ENCODE results near the gene FBLN1.

The FBLN1 gene

GRCh38 chr22:45504373-45505341 is 2.0 kb downstream of the FBLN1 start:
- no peak for DNase-seq (ENCODE audit: low read depth in 2 of 2)

DNA sequence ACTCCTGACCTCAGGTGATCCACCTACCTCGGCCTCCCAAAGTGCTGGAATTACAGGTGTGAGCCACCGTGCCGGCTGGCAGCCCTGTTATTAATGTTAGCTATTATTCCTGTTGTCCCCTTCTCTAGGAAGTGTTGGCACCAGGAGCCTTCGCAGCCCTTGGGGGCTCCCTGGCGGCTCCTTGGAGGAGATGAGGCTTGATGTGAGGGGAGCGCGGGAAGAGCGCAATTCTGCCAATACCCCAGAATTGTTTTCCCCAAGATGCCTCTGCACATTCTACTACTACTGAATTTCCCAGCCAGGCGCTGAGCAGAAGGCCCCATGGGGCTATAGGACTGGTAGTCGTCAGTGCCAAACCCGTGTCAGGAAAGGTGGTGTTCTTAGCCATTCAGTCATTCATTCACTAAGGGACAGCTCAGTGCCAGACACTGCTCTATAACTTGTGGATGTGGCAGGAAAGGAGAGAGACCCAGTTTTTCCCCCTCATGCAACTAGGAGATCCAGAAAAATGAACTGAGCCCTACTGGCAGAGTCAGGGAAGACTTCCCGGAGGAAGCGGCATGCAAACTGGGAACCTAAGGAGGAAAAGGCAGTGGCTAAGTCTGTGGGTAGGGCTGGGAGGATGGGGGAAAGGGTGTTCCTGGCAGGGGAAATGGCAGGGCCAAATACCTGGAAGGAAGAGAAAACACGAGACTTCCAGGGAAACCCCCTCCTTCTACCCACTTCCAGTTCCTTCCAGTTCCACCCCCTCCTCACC is 3.5 kb downstream of the FBLN1 start:
- no peak for DNase-seq (ENCODE audit: low read depth in 2 of 2)

DNA sequence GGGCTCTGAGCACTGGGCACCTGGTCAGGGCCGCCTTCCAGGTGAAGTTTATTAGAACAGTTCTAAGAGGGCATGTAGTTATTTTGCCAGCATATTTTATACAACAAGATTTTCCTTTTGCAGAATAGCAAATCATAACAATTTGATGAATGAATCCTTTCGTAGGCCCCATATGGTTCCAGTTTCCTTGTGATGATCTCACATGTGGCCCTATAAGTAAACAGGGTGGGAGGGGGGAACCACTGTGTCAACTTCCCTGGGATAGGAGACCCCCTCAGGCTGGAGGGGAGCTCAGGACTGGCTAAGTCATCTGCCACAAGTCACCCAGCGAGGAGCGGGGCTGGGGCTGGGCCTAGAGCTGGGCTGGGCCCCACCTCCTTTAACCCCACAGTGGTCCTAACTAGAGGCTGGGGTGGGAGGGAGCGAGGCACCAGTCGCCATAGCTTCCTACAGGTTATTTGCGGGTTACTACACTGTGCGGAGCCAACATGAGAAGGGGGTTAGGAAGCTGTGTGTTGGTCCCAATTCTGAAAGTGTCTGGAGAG is 4.2 kb downstream of the FBLN1 start:
- DNase-seq (ENCODE audit: low read depth in 2 of 2), result no peak

DNA sequence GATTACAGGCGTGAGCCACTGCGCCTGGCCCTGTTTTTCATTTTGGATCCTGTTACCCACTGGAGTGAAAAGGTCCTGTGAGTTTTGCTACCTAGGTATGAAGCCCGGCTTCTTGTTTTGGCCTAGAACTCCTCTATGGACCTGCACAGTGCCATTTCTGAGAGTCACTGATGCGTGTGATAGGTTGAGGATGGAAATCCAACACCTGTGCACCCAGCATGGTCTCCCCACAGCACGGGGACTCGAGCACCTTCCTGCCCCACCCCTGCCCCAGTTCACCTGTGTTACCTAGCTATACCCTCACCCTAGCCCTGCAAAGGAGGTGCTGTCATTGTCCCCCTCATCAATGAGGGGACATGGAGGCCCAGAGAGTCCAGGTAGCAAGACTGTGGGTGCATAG is 5.1 kb downstream of the FBLN1 start:
- DNase-seq (ENCODE audit: low read depth in 2 of 2), result no peak

DNA sequence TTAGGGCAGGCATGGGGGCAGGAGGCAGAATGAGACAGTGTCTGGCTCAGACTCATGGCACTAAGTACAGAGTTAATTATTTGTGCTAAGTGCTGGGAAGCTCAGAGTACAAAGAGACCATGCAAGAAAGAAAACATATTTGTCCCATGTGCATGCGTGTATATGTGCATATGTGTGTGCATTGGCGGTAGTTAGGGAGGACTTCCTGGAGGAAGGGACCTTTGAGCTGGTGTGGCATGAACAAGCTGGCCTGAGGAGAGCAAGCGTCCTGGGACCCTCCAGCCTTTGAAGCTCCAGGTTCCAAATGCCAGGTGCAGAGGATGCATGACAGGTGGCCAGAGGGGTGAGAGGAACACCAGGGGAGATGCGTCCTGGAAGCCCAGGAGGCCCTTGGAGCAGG is 6.1 kb downstream of the FBLN1 start:
- no peak for DNase-seq (ENCODE audit: low read depth in 2 of 2)

- DNase-seq (ENCODE audit: low read depth in 2 of 2), result no peak
Observed at GRCh38 chr22:45510376-45511232, 7.9 kb downstream of the FBLN1 start.

GRCh38 chr22:45511847-45512261 is 9.2 kb downstream of the FBLN1 start:
- no peak for DNase-seq (ENCODE audit: low read depth in 2 of 2)

DNA sequence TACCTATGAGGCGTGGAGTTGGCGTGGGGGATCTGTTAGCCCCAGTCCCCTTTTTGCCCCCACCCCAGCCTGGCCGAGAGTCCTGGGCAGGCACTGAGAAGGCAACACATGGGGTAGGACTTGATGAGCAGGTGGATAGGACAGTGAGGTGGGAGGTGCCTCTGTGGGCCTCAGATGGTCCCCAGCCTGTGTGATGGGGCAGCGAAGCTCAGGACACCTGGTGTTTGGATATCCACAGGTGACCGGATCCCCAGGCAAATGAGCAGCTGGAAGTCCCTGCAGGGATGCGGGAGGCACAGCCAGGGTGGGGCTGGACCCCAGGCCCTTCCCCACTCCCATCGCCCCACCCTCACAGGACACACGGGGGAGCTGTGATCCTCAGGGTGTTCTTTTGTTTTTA is 9.7 kb downstream of the FBLN1 start:
- DNase-seq (ENCODE audit: low read depth in 2 of 2), result no peak

DNA sequence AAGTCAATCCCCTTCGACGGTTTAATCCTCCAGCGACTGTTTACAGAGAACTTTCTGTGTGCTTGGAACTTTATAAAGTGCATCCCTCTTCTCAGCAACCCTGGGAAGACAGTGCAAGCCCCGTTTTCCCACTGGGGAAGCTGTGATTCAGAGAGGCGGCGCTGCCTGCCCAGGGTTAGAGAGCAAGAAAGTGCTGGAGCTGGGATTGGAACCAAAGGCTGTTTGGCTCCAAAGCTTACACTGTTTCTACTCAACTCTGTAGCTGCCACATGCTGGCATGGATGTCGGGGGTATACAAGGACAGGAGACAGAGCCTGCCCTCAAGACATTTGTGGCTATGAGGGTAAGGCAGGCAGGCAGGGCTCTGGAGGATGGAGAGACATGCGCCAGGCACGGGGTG is 13.0 kb downstream of the FBLN1 start:
- DNase-seq (ENCODE audit: low read depth in 2 of 2), result no peak

GRCh38 chr22:45516163-45516562 is 13.5 kb downstream of the FBLN1 start:
- no peak for DNase-seq (ENCODE audit: low read depth in 2 of 2)

GRCh38 chr22:45516923-45517675 is 14.4 kb downstream of the FBLN1 start:
- DNase-seq (ENCODE audit: low read depth in 2 of 2), result no peak

DNA sequence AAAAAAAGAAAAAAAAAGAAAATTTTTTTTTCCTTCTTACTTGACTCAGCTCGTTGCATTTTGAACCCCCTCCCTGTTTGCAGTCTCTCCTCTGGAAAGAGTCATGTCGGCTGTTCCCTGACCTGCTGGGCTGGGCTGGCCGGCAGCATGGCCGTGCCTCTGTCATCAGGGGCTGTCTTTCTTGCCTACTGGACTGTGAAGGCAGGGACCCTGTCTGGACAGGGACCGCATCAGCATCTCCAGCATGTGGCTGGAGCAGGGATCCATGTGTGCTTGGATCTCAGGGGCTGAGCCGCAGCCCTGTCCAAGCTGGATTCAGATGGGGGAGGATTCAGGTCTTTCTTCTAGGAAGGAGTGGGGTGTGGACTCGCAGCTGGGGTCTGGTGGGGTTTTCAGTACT is 15.5 kb downstream of the FBLN1 start:
- no peak for DNase-seq (ENCODE audit: low read depth in 2 of 2)

DNA sequence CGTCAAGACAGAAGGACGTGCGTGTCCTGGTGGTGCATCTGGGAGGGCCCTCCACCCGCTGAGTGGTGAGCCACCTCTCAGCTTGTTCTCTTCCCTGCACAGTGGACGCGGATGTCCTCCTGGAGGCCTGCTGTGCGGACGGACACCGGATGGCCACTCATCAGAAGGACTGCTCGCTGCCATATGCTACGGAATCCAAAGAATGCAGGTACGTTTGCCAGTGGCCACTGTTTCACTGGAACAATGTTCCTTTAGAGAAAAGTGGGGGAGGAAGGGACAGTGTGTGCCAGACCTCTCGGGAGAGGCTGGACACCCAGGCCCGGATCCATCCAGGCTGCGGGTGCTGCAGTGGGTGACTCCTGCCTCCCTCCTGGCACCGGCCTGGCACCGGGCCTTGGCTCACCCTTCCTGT is 15.9 kb downstream of the FBLN1 start:
- DNase-seq (ENCODE audit: low read depth in 2 of 2), result no peak

DNA sequence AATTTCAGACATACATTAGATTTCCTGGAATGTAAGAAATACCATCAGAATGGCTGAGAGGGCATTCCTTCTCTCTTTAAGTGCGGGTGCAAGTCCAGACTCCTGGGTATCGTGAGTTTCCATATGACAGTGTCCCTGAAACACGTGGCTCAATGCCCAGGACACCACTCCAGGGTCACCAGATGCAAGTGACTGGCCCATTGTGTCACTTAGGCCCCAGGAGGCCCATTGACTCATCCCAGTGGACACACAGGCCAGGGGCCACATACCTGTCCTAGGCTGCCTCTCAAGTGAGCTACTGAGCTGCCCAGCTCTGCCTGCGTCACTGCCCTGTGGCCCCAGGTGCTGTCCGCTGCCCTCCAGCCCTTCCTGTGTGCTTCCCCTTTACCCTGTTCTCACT is 18.5 kb downstream of the FBLN1 start:
- no peak for DNase-seq (ENCODE audit: low read depth in 2 of 2)

- DNase-seq (ENCODE audit: low read depth in 2 of 2), result no peak
Observed at GRCh38 chr22:45522462-45522861, 19.8 kb downstream of the FBLN1 start.

- no peak for DNase-seq (ENCODE audit: low read depth in 2 of 2)
Observed at GRCh38 chr22:45524157-45524556, 21.5 kb downstream of the FBLN1 start.

- no peak for DNase-seq (ENCODE audit: low read depth in 2 of 2)
Observed at GRCh38 chr22:45524966-45525365, 22.3 kb downstream of the FBLN1 start.

- no peak for DNase-seq (ENCODE audit: low read depth in 2 of 2)
Observed at GRCh38 chr22:45525480-45525879, 22.8 kb downstream of the FBLN1 start.

DNA sequence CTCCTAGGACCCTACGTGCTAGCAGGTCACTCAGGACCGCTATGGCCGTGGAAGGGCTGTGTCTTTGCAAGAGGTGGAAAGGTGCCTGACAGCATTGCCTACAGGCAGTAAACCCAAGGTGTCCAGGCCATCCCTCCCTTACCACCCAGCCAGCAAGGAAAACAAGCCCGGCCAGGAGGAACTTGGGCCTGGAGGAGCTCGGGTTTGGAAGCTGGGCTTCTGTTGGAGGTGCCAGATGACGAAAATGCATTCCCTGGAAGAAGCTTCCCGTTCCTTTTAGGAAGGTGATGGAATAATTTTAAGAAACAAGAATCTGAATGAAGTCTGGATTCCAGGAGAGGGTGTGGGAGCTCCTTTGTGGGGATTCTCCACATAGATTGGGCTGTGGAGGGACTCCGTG is 23.6 kb downstream of the FBLN1 start:
- DNase-seq (ENCODE audit: low read depth in 2 of 2), result no peak

- DNase-seq (ENCODE audit: low read depth in 2 of 2), result no peak
Observed at GRCh38 chr22:45526768-45527360, 24.2 kb downstream of the FBLN1 start.

DNA sequence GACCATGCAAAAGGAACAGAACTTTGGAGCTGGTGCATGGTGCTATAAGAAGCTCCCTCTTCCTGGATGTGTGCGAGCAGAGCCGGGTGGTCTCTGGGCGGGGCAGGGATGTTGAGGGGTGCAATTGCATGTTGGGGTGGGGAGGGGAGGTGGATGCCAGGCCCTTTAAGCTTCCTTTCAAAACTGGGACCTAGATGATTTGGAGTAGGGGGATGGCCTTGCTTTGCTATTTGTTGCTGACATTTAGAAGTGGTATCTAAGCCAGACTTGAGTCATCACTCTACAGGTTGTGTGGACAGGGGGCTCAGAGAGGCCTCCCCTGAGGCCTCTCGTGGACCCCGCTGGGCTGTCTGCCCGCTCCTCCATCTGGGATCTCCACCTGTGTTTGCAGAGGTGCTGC is 24.8 kb downstream of the FBLN1 start:
- no peak for DNase-seq (ENCODE audit: low read depth in 2 of 2)
